ENCODE measurements around the gene KYNU. TPM values are rescaled to one million over a fixed set of nuclear protein-coding genes. Genes with fewer than 3 reads are reported as not detected.
"Not testable (repeated sequence)": the region's sequence is repeated elsewhere in the genome, so short reads cannot be mapped to it uniquely, and the experiment has no call there.

Gene KYNU
- total RNA-seq, 2 donors from 2014 or later: 1.8 to 14.3 TPM

GRCh38 chr2:143030127-143030526 lies 152.7 kb downstream of the KYNU start:
- no peak overlapping the region for H3K4me3 ChIP-seq
- no peaks in the 10 kb centered on the region for H3K36me3 ChIP-seq
- peaks cover 0 to 8% of the 10 kb centered on the region in 2 donors for H3K4me1 ChIP-seq (ENCODE audit: control insufficient read depth in 1 of 2, low read depth in 2 of 2)
- no peak for TF ChIP-seq CTCF (IDR thresholded peaks at IDR 0.05)
- no peaks in the 10 kb centered on the region for H3K9me3 ChIP-seq
- H3K27ac ChIP-seq: no peak overlapping the region
- no peaks in the 10 kb centered on the region for H3K27me3 ChIP-seq (replicated peaks; ENCODE audit: insufficient read depth)
- ATAC-seq (ENCODE audit: insufficient number of reproducible peaks, low FRiP score, low read depth): no peak
- no peak for DNase-seq (ENCODE audit: low spot score)

GRCh38 chr2:143034292-143035074 lies 157.0 kb downstream of the KYNU start:
- no peak overlapping the region for H3K27ac ChIP-seq

GRCh38 chr2:143051465-143051864 lies 174.0 kb downstream of the KYNU start:
- no peaks in the 10 kb centered on the region for H3K4me1 ChIP-seq (ENCODE audit: control insufficient read depth in 1 of 2, low read depth in 2 of 2)
- TF ChIP-seq CTCF (IDR thresholded peaks at IDR 0.05): no peak
- DNase-seq (ENCODE audit: low spot score) (no peak), ATAC-seq (ENCODE audit: insufficient number of reproducible peaks, low FRiP score, low read depth) (no peak)
- no peaks in the 10 kb centered on the region for H3K27me3 ChIP-seq (replicated peaks; ENCODE audit: insufficient read depth)
- H3K27ac ChIP-seq: no peak overlapping the region
- no peaks in the 10 kb centered on the region for H3K9me3 ChIP-seq
- no peaks in the 10 kb centered on the region for H3K36me3 ChIP-seq
- H3K4me3 ChIP-seq: no peak overlapping the region

More at GRCh38 chr2:143034292-143035074, 157.0 kb downstream of the KYNU start:
- TF ChIP-seq CTCF (IDR thresholded peaks at IDR 0.05): peak; percentile 91
- H3K4me1 ChIP-seq (ENCODE audit: control insufficient read depth in 1 of 2, low read depth in 2 of 2): no peaks in the 10 kb centered on the region
- no peaks in the 10 kb centered on the region for H3K9me3 ChIP-seq
- ATAC-seq (ENCODE audit: insufficient number of reproducible peaks, low FRiP score, low read depth) (peak; percentile 83), DNase-seq (ENCODE audit: low spot score) (no peak)
- no peak overlapping the region for H3K4me3 ChIP-seq
- no peaks in the 10 kb centered on the region for H3K27me3 ChIP-seq (replicated peaks; ENCODE audit: insufficient read depth)
- H3K36me3 ChIP-seq: no peaks in the 10 kb centered on the region

GRCh38 chr2:143053437-143053836 lies 176.0 kb downstream of the KYNU start:
- not testable (repeated sequence) for H3K27ac ChIP-seq; H3K9me3 ChIP-seq; ATAC-seq (ENCODE audit: insufficient number of reproducible peaks, low FRiP score, low read depth); H3K4me1 ChIP-seq (ENCODE audit: control insufficient read depth in 1 of 2, low read depth in 2 of 2); H3K27me3 ChIP-seq (replicated peaks; ENCODE audit: insufficient read depth); H3K36me3 ChIP-seq; H3K4me3 ChIP-seq; DNase-seq (ENCODE audit: low spot score)

- DNase-seq (ENCODE audit: low spot score) (no peak), ATAC-seq (ENCODE audit: insufficient number of reproducible peaks, low FRiP score, low read depth) (no peak)
- no peaks in the 10 kb centered on the region for H3K27me3 ChIP-seq (replicated peaks; ENCODE audit: insufficient read depth)
- no peak overlapping the region for H3K27ac ChIP-seq
- no peak for TF ChIP-seq CTCF (IDR thresholded peaks at IDR 0.05)
- no peaks in the 10 kb centered on the region for H3K9me3 ChIP-seq
- H3K36me3 ChIP-seq: no peaks in the 10 kb centered on the region
- no peaks in the 10 kb centered on the region for H3K4me1 ChIP-seq (ENCODE audit: control insufficient read depth in 1 of 2, low read depth in 2 of 2)
- no peak overlapping the region for H3K4me3 ChIP-seq
Measured at GRCh38 chr2:143056550-143056949, 179.1 kb downstream of the KYNU start.

- Histone ChIP-seq H3K36me3 (no peaks in the 10 kb centered on the region), H3K9me3 (no peaks in the 10 kb centered on the region), H3K4me1 (ENCODE audit: control insufficient read depth in 1 of 2, low read depth in 2 of 2) (no peaks in the 10 kb centered on the region), H3K4me3 (no peak overlapping the region), H3K27ac (no peak overlapping the region), H3K27me3 (replicated peaks; ENCODE audit: insufficient read depth) (no peaks in the 10 kb centered on the region)
- TF ChIP-seq CTCF (IDR thresholded peaks at IDR 0.05): no peak
- ATAC-seq (ENCODE audit: insufficient number of reproducible peaks, low FRiP score, low read depth): no peak
- DNase-seq (ENCODE audit: low spot score): no peak
Measured at GRCh38 chr2:143058851-143059250, 181.4 kb downstream of the KYNU start.
